GM04503 (cell line): Measurements from ENCODE around the gene SPEF1.
"Not testable (repeated sequence)": the region's sequence is repeated elsewhere in the genome, so short reads cannot be mapped to it uniquely, and the experiment has no call there.

ENCODE experiments used
- DNase-seq: peaks from one replicate; pipeline ENCODE4 v3.0.0-alpha.2; 2012; ENCODE audit warnings: low read depth

Gene SPEF1

DNA sequence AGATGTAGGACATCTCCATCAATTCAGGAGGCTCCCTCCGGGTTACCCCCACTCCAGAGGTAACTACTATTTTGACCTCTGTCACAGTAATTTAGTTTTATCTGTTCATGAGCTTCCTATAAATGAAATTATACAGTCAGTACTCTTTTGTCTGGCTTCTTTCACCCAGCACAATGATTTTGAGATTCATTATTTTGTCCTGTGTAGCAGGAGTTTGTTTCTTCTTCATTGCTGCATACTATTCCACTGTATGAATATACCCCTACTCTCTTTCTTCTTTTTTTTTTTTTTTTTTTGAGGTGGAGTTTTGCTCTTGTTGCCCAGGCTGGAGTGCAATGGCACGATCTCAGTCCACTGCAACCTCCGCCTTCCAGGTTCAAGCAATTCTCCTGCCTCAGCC is 27.3 kb upstream of the SPEF1 start:
- no peak for DNase-seq

DNA sequence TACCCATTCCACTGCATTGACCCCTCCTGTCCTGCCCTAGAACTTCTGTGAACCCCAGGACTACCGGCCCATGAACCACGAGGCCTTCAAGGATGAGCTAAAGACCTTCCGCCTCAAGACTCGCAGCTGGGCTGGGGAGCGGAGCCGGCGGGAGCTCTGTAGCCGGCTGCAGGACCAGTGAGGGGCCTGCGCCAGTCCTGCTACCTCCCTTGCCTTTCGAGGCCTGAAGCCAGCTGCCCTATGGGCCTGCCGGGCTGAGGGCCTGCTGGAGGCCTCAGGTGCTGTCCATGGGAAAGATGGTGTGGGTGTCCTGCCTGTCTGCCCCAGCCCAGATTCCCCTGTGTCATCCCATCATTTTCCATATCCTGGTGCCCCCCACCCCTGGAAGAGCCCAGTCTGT is 23.5 kb upstream of the SPEF1 start:
- no peak for DNase-seq

DNA sequence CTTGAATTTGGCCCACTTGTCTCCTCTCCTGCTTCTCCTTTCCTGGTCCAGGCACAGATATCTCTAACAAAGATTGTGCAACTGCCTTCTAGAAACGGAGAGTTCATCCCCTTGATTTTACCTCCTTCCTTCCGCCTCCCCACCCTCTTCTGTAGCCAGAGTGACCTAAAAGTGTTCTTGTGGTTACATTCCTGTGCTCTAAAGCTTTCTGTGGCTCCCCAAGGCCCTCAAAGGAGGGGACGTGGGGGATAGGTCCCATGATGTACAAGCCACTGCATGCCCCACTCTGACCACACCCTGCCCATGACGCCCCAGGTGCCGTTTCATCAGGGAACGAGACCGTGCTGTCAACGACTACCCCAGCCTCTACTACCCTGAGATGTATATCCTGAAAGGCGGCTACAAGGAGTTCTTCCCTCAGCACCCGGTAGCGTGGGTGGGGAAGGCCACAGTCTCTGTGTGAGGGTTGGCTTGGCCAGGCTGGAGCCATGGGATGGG is 23.1 kb upstream of the SPEF1 start:
- DNase-seq: no peak

DNA sequence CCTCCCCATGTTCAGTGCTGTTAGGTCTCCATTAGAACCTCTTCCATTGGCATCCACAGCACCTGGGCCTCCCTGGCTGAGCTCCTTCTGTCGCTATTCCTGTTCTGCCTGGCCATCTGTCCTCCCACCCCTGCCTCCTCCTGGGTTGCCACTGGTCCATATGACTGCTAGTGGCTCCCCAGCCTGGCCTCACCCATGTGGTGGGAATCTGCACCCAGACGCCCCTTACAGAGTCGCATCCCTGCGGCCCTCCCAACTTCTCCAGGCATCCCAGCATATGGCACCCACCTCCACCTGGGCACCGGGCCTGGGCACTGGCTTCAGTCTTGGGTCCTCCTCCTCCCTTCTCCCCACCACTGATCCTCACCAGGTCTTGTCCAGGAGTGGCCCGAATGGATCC is 22.6 kb upstream of the SPEF1 start:
- DNase-seq: no peak

DNA sequence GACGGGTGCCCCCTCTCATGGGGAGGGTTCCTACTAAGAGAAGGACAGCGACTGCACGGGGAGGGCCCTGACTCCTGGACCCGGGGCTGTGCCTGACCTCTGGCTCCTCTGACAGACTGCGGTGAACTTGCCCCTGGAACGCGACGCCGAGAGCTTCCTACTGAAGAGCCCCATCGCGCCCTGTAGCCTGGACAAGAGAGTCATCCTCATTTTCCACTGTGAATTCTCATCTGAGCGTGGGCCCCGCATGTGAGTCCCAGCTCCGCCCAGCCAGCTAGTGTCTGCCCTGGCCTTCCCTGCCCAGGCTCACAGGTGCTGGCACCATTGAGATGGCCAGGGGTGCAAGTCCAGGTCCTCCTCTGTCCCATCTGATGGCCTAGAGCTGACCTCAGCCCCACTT is 22.0 kb upstream of the SPEF1 start:
- no peak for DNase-seq

DNA sequence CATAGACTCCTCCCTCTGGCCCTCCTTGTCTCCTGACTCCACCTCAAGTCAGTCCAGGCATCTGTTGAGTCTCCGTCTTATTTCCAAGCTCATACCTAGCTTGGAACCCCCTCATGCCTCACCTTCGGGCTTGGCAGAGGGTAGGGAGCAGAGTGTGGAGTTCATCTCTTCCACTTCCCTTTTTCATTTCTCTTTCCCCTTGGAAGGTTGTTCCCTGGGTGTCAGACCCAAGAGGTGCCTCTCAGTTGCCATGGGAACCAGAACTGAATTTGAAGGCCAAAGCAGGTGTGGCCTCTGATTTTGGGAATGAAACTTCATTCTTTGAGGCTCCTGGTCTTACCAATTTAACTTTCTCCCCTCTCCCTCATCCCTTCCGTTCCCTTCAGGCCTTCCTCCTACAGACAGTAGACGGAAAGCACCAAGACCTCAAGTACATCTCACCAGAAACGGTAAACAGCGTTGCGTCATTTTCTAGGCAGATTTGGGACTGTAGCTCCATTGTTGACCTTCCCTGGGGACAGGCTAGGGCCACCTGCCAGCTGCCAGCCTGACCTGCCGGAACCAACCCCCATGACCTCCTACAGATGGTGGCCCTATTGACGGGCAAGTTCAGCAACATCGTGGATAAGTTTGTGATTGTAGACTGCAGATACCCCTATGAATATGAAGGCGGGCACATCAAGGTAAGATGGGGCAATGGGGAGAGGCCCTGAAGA is 21.4 kb upstream of the SPEF1 start:
- DNase-seq: no peak

DNA sequence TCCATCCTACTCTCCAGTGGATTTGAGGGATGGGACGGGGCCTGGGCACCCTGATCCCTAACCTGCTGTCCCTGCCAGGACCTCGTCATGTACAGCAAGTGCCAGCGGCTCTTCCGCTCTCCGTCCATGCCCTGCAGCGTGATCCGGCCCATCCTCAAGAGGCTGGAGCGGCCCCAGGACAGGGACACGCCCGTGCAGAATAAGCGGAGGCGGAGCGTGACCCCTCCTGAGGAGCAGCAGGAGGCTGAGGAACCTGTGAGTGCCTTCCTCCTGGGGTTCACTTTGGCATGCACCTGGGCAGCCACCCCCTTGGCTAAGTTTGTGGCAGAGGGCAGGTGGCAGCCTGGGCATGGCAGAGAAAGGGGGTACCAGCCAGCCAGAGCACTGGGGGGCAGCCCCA is 20.6 kb upstream of the SPEF1 start:
- DNase-seq: no peak

DNA sequence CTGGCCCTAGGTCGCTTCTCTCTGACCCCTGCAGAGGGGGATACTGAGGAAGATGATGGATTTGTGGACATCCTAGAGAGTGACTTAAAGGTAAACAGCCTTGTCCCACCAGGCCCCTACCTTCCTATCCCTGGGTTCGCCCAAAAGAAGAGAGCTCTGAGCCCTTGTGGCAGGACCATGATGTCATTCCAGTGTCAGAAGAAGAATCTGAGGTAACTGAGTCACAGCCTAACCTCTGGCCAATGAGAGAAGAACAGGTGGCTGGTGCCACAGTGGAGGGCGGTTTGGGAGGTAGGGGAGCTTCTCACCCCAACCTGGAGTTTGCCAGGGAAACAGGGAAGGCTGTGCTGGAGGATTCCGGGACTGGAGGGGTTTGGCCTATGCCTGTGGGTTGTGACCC is 20.1 kb upstream of the SPEF1 start:
- DNase-seq: no peak

DNA sequence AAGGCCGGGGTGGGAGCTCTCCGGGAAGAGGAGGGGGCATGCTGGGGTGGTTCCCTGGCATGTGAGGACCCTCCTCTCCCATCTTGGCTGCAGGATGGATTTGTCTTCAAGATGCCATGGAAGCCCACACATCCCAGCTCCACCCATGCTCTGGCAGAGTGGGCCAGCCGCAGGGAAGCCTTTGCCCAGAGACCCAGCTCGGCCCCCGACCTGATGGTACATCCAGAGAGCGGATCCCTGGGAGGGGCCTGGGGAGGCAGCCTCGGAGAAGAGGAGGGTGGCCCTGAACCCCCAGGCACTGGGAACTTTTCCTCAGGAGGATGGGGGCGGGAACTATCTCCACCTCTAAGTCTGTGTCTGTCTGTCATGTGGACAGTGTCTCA is 19.6 kb upstream of the SPEF1 start:
- no peak for DNase-seq

DNA sequence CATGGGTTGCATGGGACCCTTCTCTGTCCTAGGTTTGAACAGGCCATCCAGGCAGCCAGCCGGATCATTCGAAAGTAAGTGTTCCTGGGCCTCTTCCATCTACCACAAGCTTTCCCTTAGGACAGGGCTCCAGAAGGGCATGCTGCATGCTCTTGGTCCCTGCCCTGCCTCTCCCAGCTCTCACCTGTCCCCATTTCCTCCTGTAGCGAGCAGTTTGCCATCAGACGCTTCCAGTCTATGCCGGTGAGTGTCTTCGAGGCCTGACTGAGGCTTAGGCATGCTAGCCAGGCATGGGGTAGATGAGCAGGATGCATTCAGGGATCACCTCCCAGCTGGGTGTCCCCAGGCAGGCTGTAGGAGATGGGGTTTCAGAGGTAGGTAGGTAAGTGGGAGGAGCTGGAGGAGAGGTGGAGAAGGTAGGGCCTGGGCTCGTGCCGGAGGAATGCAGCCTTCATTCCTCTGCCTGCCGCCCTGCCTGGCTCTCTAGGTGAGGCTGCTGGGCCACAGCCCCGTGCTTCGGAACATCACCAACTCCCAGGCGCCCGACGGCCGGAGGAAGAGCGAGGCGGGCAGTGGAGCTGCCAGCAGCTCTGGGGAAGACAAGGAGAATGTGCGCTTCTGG is 19.1 kb upstream of the SPEF1 start:
- no peak for DNase-seq

DNA sequence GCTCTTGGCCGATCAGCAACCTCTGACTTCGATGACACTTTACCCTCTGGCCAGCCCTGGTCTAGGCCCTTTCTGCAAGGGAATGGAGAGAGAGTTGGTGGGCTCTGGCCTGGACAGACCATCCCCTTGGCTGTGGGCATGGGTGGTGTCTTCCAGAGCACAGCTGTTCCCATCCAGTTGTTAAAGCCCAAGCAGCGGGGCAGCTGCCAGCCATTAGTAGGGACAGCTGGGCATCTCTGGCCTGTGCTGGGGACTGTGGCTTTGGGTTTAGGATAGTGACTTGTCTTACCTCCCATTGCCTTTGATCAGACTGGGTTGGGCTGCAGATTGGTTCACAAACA is 17.6 kb upstream of the SPEF1 start:
- DNase-seq: no peak

DNA sequence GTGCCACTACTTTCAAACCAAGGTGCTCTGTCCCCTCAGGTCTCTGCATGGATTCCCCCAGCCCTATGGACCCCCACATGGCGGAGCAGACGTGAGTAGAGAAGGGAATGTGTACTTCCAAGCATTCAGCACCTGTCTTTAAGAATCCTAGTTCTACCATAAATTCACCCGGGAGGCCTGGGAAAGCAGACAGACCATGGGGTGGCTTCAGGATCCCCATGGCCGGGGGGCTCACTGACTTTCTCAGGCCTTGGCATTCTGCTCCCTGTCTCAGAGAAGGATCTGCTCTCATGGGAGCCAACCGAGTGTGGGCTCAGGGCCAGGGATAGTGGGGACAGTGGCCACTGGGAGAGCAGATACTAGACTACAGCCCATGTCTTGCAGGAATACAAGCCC is 17.1 kb upstream of the SPEF1 start:
- DNase-seq: no peak

DNA sequence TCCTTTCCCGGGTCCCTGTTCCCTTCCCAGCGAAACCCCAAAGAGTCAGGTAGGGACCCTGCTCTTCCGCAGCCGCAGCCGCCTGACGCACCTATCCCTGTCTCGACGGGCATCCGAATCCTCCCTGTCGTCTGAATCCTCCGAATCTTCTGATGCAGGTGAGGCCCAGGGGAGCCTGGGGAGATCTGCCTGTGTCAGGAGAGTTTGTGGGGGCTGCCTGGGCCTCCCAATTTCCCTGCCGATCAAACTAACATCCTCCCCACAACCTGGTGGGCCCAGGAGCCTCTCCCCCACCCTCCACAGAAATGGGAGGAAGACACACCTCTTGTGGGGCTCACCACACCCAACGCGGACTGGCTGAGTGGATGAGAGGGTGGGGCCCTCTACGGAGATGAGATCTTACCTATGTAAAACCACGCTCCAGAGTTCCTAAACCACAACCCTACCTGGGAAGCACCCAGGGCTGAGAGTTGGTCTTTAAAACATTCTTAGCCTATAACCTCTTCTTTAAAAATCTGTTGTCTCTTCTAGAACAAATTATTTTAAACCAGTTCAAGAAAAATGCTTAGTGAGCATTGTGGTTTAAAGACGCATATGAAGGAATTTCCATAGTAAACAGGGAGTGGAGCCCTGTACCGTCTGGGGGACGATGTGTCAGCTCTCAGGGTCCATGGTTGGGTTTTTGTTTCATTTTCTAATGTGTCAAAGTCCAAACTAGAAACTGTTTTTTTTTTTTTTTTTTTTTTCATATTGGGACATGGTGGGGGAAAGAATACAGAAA is 16.5 kb upstream of the SPEF1 start:
- DNase-seq: no peak

DNA sequence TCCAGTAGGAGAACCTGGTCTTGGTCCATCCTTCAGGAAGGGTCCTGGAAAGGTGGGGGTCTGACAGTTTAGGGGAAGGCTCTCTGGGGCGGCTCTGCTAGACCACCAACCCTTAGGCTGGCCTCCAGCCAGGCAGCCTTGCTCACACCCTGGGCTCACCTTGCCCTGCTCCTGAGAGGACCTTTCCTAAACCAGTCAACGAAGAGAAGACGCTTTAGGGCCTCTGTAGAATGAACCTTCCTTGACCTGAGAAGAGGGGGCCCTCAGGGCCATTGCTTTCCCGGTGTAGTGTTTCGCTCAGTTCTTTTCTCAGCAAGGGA is 15.9 kb upstream of the SPEF1 start:
- DNase-seq: no peak

DNA sequence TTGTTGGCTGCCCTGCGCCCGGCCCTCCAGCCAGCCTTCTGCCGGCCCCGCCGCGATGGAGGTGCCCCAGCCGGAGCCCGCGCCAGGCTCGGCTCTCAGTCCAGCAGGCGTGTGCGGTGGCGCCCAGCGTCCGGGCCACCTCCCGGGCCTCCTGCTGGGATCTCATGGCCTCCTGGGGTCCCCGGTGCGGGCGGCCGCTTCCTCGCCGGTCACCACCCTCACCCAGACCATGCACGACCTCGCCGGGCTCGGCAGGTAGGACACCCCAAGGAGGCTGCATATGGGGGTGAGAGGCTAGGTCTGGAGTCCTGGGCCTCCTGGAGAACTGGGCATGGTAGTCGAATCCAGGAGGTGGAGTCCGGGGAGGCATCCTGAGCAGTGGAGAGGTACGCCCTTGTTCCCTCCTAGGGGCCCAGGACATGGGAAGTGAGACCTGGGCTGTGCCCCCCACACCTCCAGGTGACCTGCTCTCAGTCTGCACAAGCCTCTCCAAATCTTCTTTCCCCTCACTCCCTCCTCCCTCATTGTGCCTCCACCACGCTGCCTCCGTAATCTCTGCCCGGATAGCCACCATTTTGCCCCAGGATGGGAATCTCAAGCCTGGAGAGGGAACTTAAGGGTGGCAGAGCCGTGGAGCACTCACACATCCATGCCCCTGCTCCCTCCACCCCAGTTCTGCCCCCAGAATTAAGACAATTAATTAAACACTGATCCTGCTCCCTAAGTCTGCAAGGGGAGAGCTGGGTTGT is 15.4 kb upstream of the SPEF1 start:
- no peak for DNase-seq

DNA sequence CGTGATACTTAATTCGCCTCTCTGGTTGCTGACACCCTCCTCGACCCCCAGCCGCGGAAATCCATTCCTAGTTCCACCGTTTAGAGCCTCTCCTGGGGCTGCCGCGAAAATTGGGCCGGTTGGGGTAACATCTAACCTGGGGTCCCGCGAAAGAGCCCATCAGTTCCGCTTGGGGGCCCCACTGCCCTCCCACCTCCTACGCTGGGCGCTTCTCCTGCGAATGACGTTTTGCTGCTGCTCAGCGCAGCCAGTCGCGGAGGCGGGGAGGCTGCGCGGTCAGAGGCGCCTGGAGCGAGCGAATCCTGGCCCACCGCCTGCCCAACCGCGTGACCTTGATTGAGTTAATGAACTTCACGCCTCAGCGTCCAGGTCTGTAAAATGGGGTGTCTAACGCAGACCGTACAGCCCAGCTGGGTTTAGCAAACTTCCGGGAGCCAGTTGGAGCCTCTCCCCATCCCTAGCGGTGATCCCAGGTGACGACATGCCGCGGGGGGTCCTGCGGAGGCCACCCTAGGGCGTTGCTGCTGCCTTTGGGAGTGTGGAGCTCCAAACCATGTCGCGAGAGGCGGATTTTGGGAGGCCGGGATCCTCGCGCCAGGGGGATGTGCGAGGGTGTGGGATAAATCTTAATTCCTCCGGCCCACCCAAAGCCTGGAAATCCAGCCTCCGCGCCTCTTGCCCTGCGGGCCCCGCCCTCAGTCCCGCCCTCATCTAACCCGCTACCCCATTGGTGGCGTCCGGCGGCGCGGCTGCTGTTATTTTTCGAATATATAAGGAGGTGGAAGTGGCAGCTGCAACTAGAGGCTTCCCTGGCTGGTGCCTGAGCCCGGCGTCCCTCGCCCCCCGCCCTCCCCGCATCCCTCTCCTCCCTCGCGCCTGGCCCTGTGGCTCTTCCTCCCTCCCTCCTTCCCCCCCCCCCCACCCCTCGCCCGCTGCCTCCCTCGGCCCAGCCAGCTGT is 14.5 kb upstream of the SPEF1 start, which contains the start of gene CDC25B:
TSS of gene CDC25B (plus strand) at position 800 of the 958 bp plus-strand sequence. CDS start 222 bp downstream, outside the sequence.
- peak; percentile 55 for DNase-seq

DNA sequence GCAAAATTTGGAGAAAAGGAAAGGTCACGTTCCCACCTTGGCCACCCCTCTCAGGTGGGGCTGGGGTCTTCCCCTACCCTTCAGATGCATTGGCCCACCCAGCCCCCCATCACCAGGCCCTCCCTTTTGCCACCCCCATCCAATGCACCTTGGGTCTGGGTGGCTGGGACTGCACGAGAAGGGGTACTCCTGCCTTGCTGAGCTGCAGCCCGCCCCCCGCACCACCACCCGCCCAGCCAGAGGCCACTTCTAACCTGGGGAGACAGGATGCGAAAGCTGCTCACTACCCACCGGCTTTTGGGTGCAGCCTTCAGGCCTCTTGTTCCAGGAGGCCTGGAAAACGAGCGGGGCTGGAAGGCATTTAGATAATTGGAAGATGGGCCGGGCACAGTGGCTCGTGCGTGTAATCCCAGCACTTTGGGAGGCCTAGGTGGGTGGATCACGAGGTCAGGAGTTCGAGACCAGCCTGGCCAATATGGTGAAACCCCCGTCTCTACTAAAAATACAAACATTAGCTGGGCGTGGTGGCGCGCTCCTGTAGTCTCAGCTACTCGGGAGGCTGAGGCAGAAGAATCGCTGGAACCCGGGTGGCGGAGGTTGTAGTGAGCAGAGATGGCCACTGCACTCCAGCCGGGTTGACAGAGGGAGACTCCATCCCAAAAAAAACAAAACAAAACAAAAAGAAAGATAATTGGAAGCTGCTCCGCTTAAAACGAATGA is 13.6 kb upstream of the SPEF1 start:
- no peak for DNase-seq

DNA sequence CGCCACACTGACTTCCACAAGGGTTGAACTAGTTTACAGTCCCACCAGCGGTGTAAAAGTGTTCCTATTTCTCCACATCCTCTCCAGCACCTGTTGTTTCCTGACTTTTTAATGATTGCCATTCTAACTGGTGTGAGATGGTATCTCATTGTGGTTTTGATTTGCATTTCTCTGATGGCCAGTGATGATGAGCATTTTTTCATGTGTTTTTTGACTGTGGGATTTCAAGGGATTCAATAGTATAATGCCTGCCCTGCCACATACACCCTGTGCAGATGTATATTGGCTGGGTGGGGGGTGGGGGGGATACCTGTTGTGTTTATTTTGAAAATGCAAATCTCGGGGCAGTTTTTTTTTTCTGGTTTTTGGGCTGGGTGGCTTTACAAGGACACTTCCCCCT is 12.9 kb upstream of the SPEF1 start:
- not testable (repeated sequence) for DNase-seq

DNA sequence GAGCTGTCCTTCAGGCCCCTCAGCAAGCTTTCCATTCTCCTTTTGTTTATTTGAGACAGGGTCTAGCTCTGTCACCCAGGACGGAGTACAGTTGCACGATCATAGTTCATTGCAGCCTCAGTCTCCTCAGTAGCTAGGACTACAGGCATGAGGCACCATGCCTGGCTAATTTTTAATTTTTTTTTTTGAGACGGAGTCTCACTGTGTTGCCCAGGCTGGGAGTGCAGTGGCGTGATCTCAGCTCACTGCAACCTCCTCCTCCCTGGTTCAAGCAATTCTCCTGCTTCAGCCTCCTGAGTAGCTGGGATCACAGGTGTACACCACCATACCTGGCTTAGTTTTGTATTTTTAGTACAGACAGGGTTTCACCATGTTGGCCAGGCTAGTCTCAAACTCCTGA is 8.0 kb upstream of the SPEF1 start:
- not testable (repeated sequence) for DNase-seq

DNA sequence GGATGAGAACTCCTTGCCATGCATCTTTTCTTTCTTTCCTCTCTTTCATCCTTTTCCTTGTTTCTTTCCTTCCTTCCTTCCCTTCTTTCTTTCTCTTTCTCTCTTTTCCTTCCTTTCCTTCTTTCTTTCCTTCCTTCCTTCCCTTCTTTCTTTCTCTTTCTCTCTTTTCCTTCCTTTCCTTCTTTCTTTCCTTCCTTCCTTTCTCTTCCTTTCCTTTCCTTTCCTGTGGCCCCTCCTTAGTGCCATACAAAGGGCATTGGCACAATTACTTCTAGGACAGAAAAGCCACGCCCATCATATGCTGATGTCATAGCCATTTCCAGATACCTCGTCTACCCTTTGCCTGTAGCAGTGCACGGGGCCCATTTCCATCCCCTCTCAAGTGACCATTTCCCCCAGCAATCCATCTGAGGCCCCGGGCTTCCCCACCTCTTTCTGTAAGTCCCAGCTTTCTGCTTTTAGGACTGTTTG is 7.5 kb upstream of the SPEF1 start:
- DNase-seq: no peak
